NCI-H345 treated with DMSO at 0.1 percent for 48 hours (cell line): Measurements from ENCODE around the gene KRAS.

ENCODE experiments used
- DNase-seq: peaks from one replicate; lab custom pipeline; 2025; ENCODE audit not compliant: unreplicated experiment; lab: John Stamatoyannopoulos, UW

KRAS gene

GRCh38 chr12:25256826-25257225 is 6.1 kb upstream of the KRAS start:
- DNase-seq, result no peak

- no peak for DNase-seq
Measured at GRCh38 chr12:25256005-25256404, 5.3 kb upstream of the KRAS start.

- DNase-seq, result no peak
Measured at GRCh38 chr12:25254271-25254880, 3.6 kb upstream of the KRAS start.

GRCh38 chr12:25253371-25254068 is 2.8 kb upstream of the KRAS start:
- DNase-seq, result no peak

- no peak for DNase-seq
Measured at GRCh38 chr12:25252946-25253345, 2.2 kb upstream of the KRAS start.

- DNase-seq, result no peak
Measured at GRCh38 chr12:25251769-25252168, 1.0 kb upstream of the KRAS start.

GRCh38 chr12:25249931-25250738 is 594 bp downstream of the KRAS start:
- DNase-seq, result no peak

- no peak for DNase-seq
Measured at GRCh38 chr12:25248732-25249131, 2.0 kb downstream of the KRAS start.

GRCh38 chr12:25248137-25248536 is 2.6 kb downstream of the KRAS start:
- no peak for DNase-seq

GRCh38 chr12:25245491-25245890 is 5.2 kb downstream of the KRAS start:
- no peak for DNase-seq

GRCh38 chr12:25243680-25243990 is 7.1 kb downstream of the KRAS start:
- no peak for DNase-seq

- no peak for DNase-seq
Measured at GRCh38 chr12:25242981-25243679, 7.6 kb downstream of the KRAS start.

- no peak for DNase-seq
Measured at GRCh38 chr12:25241167-25242020, 9.3 kb downstream of the KRAS start.

GRCh38 chr12:25236626-25237025 is 14.1 kb downstream of the KRAS start:
- no peak for DNase-seq

- no peak for DNase-seq
Measured at GRCh38 chr12:25236190-25236589, 14.5 kb downstream of the KRAS start.

- DNase-seq, result no peak
Measured at GRCh38 chr12:25213338-25213737, 37.4 kb downstream of the KRAS start.

- DNase-seq, result no peak
Measured at GRCh38 chr12:25208554-25208953, 42.2 kb downstream of the KRAS start.

GRCh38 chr12:25207846-25208245 is 42.9 kb downstream of the KRAS start:
- DNase-seq, result no peak

- DNase-seq, result no peak
Measured at GRCh38 chr12:25207411-25207810, 43.3 kb downstream of the KRAS start.

GRCh38 chr12:25202137-25202536 is 48.6 kb downstream of the KRAS start:
- no peak for DNase-seq

GRCh38 chr12:25200703-25201102 is 50.0 kb downstream of the KRAS start:
- DNase-seq, result no peak
